Stomach (tissue), 9 donors: Measurements from ENCODE around the gene ACO1. TPM values are rescaled to one million over a fixed set of nuclear protein-coding genes. Genes with fewer than 3 reads are reported as not detected.

Source experiments
- DNase-seq, 2 donors: peaks; one replicate each; pipeline versions ENCODE4 v3.0.0 to v3.0.0-alpha.2; 2013 to 2019
- H3K27ac ChIP-seq, 5 donors: fragments of 200-600 bp in 4 of 5; sonication (generic) in 4 of 5; one replicate each; pipeline ENCODE4 v1.5.1; 2013 to 2019; ENCODE audit warnings: mild to moderate bottlenecking in 1 of 5, moderate library complexity in 1 of 5
- H3K27me3 ChIP-seq, 3 donors: fragments of 200-600 bp; sonication (generic); one replicate each; pipeline ENCODE4 v1.5.1; 2017 to 2019; ENCODE audit warnings: mixed run types in 1 of 3
- H3K36me3 ChIP-seq, 4 donors: fragments of 200-600 bp; sonication (generic); 1 replicate in 3 of 4; 2 replicates in 1 of 4; pipeline ENCODE4 v1.5.1; 2016 to 2019
- H3K4me1 ChIP-seq, 4 donors: fragments of 200-600 bp; sonication (generic); one replicate each; pipeline ENCODE4 v1.5.1; 2016 to 2019
- H3K4me3 ChIP-seq, 4 donors: fragments of 200-600 bp; sonication (generic) in 3 of 4; one replicate each; pipeline ENCODE4 v1.5.1; 2016 to 2019; ENCODE audit warnings: mild to moderate bottlenecking in 1 of 4
- H3K9me3 ChIP-seq, 4 donors: fragments of 200-600 bp; sonication (generic); one replicate each; pipeline ENCODE4 v1.5.1; 2016 to 2019
- CTCF ChIP-seq, 7 experiments: fragments of 450-650 bp in 4 of 7; fragments of 200-600 bp in 3 of 7; sonication (generic) in 3 of 7; IDR thresholded peaks; one replicate each; pipeline ENCODE4 v1.5.1; 2016 to 2019; ENCODE audit warnings: antibody characterized with exemption in 7 of 7, control low read depth in 2 of 7, mild to moderate bottlenecking in 1 of 7
- EP300 ChIP-seq: sonication (generic); formaldehyde crosslinking; IDR thresholded peaks from one replicate; pipeline ENCODE4 v1.6.1; 2017; ENCODE audit warnings: antibody characterized with exemption
- POLR2A ChIP-seq, 4 donors: fragments of 450-650 bp; IDR thresholded peaks; one replicate each; pipeline ENCODE4 v1.6.1; 2016; ENCODE audit warnings: antibody characterized with exemption in 4 of 4, control low read depth in 2 of 4, mild to moderate bottlenecking in 1 of 4, moderate library complexity in 1 of 4
- POLR2AphosphoS5 ChIP-seq, 3 donors: sonication (generic); formaldehyde crosslinking; IDR thresholded peaks; one replicate each; pipeline ENCODE4 v1.6.1; 2016; ENCODE audit warnings: antibody characterized with exemption in 3 of 3
- WGBS, 5 donors: extraction: QIAGEN DNeasy Blood & Tissue Kit in 3 of 5; methylation state at CpG; one replicate each; pipeline versions ENCODE4 v1.1.5 to v1.1.7; 2013 to 2018; 5-methylcytosine and 5-hydroxymethylcytosine counted together
- intact Hi-C: fragments of 100-400 bp; cut with DNase I; formaldehyde crosslinking; loops from one replicate; pipeline ENCODE4 v1.15.1; 2023; ENCODE audit warnings: low total_unique reads
- polyA plus RNA-seq, 3 donors: library from polyadenylated mRNA; stranded (reverse); fragments of 200-250 nt; gene quantifications; one replicate each; pipeline ENCODE4 v1.2.3, GENCODE V29; 2013
- total RNA-seq, 5 donors: library from RNA; depleted of rRNA; stranded (reverse); fragments of >200 nt; gene quantifications; one replicate each; pipeline versions ENCODE4 v1.1.0 to v1.2.3, GENCODE V29; 2014 to 2016
- donor health status: healthy with polysubstance abuse.
- donor health status: Bipolar disorder and iron deficiency.
- donor health status: healthy.

Gene ACO1
- total and polyA plus RNA-seq, 8 donors = 5.8 to 44.2 (median 17.8) TPM

GRCh38 chr9:32412440-32412839 is 28.0 kb downstream of the ACO1 start:
- Histone ChIP-seq H3K27me3 (no peaks in the 10 kb centered on the region), H3K4me3 (no peak overlapping the region), H3K36me3 (peaks cover 32 to 96% (median 87%) of the 10 kb centered on the region in 4 donors), H3K27ac (no peak overlapping the region), H3K9me3 (no peaks in the 10 kb centered on the region), H3K4me1 (no peaks in the 10 kb centered on the region)
- no peak for DNase-seq
- intact Hi-C loops = no loop called here
- WGBS, 5 donors = 63 to 99% (median 91%) methylated on average over 3 of the region's 3 CpGs
- no peak for TF ChIP-seq CTCF (IDR thresholded peaks at IDR 0.05)

DNA sequence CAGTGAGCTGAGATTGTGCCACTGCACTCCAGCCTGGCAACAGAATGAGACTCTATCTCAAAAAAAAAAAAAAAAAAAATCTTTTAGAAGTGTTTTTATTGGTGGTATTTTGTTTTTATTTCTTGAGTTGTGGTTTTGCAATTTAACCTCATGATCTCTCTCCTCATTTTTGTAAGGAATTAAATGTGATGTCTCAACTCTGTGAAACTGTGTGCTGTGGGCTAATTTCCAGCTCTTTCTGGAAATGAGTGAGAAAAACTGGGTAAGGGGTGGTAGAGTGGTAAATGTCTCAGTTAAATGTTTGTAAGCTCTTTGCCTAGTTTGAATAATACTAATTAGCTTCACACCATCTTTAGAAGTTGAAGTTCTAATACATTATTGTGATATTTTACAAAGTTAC is 29.0 kb downstream of the ACO1 start:
- no peaks in the 10 kb centered on the region for H3K9me3 ChIP-seq
- H3K4me3 ChIP-seq = no peak overlapping the region
- H3K4me1 ChIP-seq = no peaks in the 10 kb centered on the region
- no peak overlapping the region for H3K27ac ChIP-seq
- H3K27me3 ChIP-seq = no peaks in the 10 kb centered on the region
- intact Hi-C loops = no loop called here
- H3K36me3 ChIP-seq = peaks cover 22 to 95% (median 87%) of the 10 kb centered on the region in 4 donors
- no peak for DNase-seq
- no peak for TF ChIP-seq CTCF (IDR thresholded peaks at IDR 0.05)
- no peak for TF ChIP-seq EP300
- no peak for TF ChIP-seq POLR2A (IDR thresholded peaks at IDR 0.05)
- TF ChIP-seq POLR2AphosphoS5 (IDR thresholded peaks at IDR 0.05) = no peak

- no peak for DNase-seq
- Histone ChIP-seq H3K4me1 (no peaks in the 10 kb centered on the region), H3K9me3 (no peaks in the 10 kb centered on the region), H3K36me3 (peaks cover 13 to 95% (median 88%) of the 10 kb centered on the region in 4 donors), H3K27me3 (no peaks in the 10 kb centered on the region), H3K4me3 (no peak overlapping the region), H3K27ac (no peak overlapping the region)
- TF ChIP-seq POLR2AphosphoS5 (IDR thresholded peaks at IDR 0.05) = no peak
- TF ChIP-seq EP300 = no peak
- no peak for TF ChIP-seq POLR2A (IDR thresholded peaks at IDR 0.05)
- TF ChIP-seq CTCF (IDR thresholded peaks at IDR 0.05) = no peak
- WGBS, 5 donors = 79 to 89% (median 81%) methylated on average over 2 of the region's 2 CpGs
- intact Hi-C loops = no loop called here
Measured at GRCh38 chr9:32414856-32415255, 30.4 kb downstream of the ACO1 start.

DNA sequence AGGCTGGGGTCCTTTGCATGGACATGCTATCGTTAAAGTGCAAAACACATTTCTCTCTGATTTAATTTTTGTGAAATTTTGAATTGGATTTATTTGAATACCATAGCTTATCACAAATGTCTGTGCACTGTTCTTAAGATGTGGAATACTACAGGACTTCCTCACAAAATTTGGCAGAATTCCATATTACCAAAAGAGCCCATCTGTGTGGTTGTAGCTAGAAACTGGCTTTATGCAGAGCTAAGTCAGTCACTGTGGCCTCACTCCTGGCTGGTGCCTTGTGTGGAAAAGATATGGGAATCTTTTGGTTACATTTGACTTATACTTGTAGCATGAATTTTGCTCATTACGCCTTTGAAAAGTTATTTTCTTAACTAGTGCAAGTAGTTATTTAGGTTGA is 35.5 kb downstream of the ACO1 start:
- no peak for DNase-seq
- intact Hi-C loops = no loop called here
- no peak overlapping the region for H3K4me3 ChIP-seq
- no peaks in the 10 kb centered on the region for H3K9me3 ChIP-seq
- no peak overlapping the region for H3K27ac ChIP-seq
- TF ChIP-seq POLR2A (IDR thresholded peaks at IDR 0.05) (no peak), EP300 (no peak), POLR2AphosphoS5 (IDR thresholded peaks at IDR 0.05) (no peak)
- WGBS, 5 donors = 94 to 100% (median 96%) methylated on average over 2 of the region's 2 CpGs
- peaks cover 37 to 98% (median 96%) of the 10 kb centered on the region in 4 donors for H3K36me3 ChIP-seq
- H3K4me1 ChIP-seq = peaks cover 0 to 4% (median 0%) of the 10 kb centered on the region in 4 donors
- no peaks in the 10 kb centered on the region for H3K27me3 ChIP-seq

- DNase-seq = no peak
- Histone ChIP-seq H3K9me3 (no peaks in the 10 kb centered on the region), H3K36me3 (peaks cover 31 to 96% (median 91%) of the 10 kb centered on the region in 4 donors), H3K4me1 (peaks cover 3 to 23% (median 9%) of the 10 kb centered on the region in 4 donors), H3K27me3 (no peaks in the 10 kb centered on the region), H3K27ac (no peak overlapping the region), H3K4me3 (no peak overlapping the region)
- TF ChIP-seq EP300 (no peak), POLR2AphosphoS5 (IDR thresholded peaks at IDR 0.05) (no peak), POLR2A (IDR thresholded peaks at IDR 0.05) (no peak), CTCF (IDR thresholded peaks at IDR 0.05) (no peak)
- 74 to 85% (median 75%) methylated on average over 7 of the region's 7 CpGs for whole genome bisulfite sequencing, 5 donors
- intact Hi-C loops = no loop called here
Measured at GRCh38 chr9:32422237-32422806, 37.9 kb downstream of the ACO1 start.
